ENCODE measurements around the gene SPRR3. TPM values are rescaled to one million over a fixed set of nuclear protein-coding genes. Genes with fewer than 3 reads are reported as not detected.

The SPRR3 gene
- polyA plus RNA-seq, 1 experiment: not detected

DNA sequence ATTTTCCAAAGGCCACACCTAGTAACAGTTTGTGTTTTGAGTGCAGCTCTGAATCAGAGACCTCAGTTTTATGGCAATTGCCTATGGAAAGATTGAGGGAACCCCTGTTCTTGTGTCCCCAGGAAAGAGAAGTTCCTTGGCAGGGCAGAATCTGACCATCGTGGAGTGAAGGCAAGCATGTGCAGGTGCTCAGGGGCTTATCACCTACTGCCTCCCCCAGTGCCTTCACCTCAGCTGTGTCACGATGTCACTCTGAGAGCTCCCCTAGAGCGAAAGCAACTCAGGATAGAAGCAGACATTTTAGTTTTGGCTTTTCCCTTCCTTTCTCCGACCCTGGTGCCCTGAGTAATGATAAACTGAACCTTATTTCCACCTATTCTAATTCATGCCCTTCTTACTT lies 19.5 kb upstream of the SPRR3 start:
- POLR2A ChIA-PET: no interaction called here
- peaks cover 3% of the 10 kb centered on the region; the same call in 1 of the 2 replicates for H3K9me3 ChIP-seq (ENCODE audit: control insufficient read depth, insufficient read depth, low read length)
- no peak overlapping the region for H3K4me3 ChIP-seq (ENCODE audit: low read depth, low read length)
- CTCF ChIA-PET: no interaction called here
- H3K27ac ChIP-seq (ENCODE audit: low read depth, low read length): no peak overlapping the region
- TF ChIP-seq, protein P1, sequence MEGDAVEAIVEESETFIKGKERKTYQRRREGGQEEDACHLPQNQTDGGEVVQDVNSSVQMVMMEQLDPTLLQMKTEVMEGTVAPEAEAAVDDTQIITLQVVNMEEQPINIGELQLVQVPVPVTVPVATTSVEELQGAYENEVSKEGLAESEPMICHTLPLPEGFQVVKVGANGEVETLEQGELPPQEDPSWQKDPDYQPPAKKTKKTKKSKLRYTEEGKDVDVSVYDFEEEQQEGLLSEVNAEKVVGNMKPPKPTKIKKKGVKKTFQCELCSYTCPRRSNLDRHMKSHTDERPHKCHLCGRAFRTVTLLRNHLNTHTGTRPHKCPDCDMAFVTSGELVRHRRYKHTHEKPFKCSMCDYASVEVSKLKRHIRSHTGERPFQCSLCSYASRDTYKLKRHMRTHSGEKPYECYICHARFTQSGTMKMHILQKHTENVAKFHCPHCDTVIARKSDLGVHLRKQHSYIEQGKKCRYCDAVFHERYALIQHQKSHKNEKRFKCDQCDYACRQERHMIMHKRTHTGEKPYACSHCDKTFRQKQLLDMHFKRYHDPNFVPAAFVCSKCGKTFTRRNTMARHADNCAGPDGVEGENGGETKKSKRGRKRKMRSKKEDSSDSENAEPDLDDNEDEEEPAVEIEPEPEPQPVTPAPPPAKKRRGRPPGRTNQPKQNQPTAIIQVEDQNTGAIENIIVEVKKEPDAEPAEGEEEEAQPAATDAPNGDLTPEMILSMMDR (IDR thresholded peaks at IDR 0.05; ENCODE audit: low read depth, low read length): no peak
- no peaks in the 10 kb centered on the region for H3K27me3 ChIP-seq (ENCODE audit: control insufficient read depth, insufficient read depth, low read length)
- DNase-seq (ENCODE audit: low read depth, low spot score): no peak

DNA sequence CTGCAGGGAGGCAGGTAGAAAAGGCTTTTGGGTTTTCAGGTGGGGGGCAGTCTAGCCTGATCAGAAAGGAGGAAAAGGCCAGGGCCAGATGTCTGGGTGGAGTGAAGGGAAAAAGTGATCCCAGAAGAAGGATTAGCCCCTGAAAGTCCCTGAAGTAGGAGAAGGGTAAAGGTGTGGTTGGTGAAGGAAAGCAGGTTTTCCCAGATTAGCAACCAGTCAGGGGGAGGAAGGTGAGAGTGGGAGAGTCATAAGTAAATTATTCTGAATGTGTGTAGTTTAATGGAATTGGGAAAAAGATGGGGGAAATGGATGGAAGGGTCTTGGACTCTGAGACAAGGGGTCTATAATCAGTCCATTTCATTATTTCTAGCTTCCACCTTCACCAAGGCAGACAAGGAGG lies 18.3 kb upstream of the SPRR3 start:
- Histone ChIP-seq H3K4me3 (ENCODE audit: low read depth, low read length) (no peak overlapping the region), H3K9me3 (ENCODE audit: control insufficient read depth, insufficient read depth, low read length) (peaks cover 3% of the 10 kb centered on the region; the same call in 1 of the 2 replicates), H3K27ac (ENCODE audit: low read depth, low read length) (no peak overlapping the region), H3K27me3 (ENCODE audit: control insufficient read depth, insufficient read depth, low read length) (no peaks in the 10 kb centered on the region)
- no peak for DNase-seq (ENCODE audit: low read depth, low spot score)
- ChIA-PET CTCF (no interaction called here), POLR2A (no interaction called here)
- TF ChIP-seq, protein P1 (IDR thresholded peaks at IDR 0.05; ENCODE audit: low read depth, low read length): no peak

DNA sequence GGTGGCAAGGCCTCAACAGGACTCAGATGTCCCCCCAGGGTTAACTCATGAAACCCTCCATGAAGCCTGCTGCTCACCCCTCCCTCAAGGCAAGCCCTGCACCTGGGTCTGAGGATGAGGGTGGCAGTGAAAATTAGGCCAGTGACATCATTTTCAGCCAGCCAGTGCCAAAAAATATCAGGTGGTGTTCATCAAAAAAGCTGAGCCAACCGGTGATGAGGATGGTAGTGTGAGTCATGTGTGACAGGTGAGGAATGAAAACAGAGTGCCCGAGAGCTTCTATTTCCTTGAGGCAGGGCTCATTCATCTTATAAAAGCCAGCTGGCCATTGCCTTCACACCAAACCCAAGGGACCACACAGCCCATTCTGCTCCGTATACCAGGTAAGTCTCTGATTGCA lies 17.8 kb upstream of the SPRR3 start, which contains the start of gene SPRR1A:
Gene SPRR1A (plus strand): TSS at position 339 of the 400 bp plus-strand sequence. CDS start 1,150 bp downstream, outside the sequence.
- ChIA-PET CTCF (no interaction called here), POLR2A (no interaction called here)
- no peak within 1 kb of the TSS for H3K4me3 ChIP-seq (ENCODE audit: low read depth, low read length)
- H3K9me3 ChIP-seq (ENCODE audit: control insufficient read depth, insufficient read depth, low read length): peaks cover 3% of the 10 kb centered on the region; the same call in 1 of the 2 replicates
- H3K27ac ChIP-seq (ENCODE audit: low read depth, low read length): no peak within 1 kb of the TSS
- TF ChIP-seq, protein P1 (IDR thresholded peaks at IDR 0.05; ENCODE audit: low read depth, low read length): no peak
- H3K27me3 ChIP-seq (ENCODE audit: control insufficient read depth, insufficient read depth, low read length): no peaks in the 10 kb centered on the region
- DNase-seq (ENCODE audit: low read depth, low spot score): no peak

GRCh38 chr1:152986578-152986977 lies 15.0 kb upstream of the SPRR3 start:
- no peak overlapping the region for H3K27ac ChIP-seq (ENCODE audit: low read depth, low read length)
- no peaks in the 10 kb centered on the region for H3K27me3 ChIP-seq (ENCODE audit: control insufficient read depth, insufficient read depth, low read length)
- H3K4me3 ChIP-seq (ENCODE audit: low read depth, low read length): no peak overlapping the region
- DNase-seq (ENCODE audit: low read depth, low spot score): no peak
- TF ChIP-seq, protein P1 (IDR thresholded peaks at IDR 0.05; ENCODE audit: low read depth, low read length): no peak
- POLR2A ChIA-PET: no interaction called here
- H3K9me3 ChIP-seq (ENCODE audit: control insufficient read depth, insufficient read depth, low read length): no peaks in the 10 kb centered on the region; the same call in 1 of the 2 replicates
- CTCF ChIA-PET: no interaction called here

DNA sequence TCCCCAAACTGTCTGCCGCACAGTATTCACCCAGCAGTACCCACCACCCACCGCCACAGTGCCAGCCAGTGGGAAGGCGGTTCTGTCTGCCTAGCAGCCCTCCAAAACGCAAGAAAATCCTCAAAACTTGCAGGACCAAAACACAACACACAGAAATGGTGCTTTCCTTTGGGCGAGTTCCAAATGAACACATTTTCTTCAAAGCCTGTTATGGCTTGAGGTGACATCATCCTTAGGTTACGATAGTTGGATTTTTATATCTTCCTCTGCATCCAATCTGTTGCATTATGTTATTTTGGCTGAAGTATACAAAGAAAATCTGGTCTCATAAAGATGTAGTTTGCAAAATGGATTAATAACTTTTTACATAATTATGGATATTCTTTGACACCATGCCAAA lies 8.4 kb upstream of the SPRR3 start:
- Histone ChIP-seq H3K27ac (ENCODE audit: low read depth, low read length) (no peak overlapping the region), H3K4me3 (ENCODE audit: low read depth, low read length) (no peak overlapping the region), H3K9me3 (ENCODE audit: control insufficient read depth, insufficient read depth, low read length) (0 out of 2 replicates have a peak, but pooled peaks cover 7% of the 10 kb centered on the region), H3K27me3 (ENCODE audit: control insufficient read depth, insufficient read depth, low read length) (no peaks in the 10 kb centered on the region)
- TF ChIP-seq, protein P1 (IDR thresholded peaks at IDR 0.05; ENCODE audit: low read depth, low read length): no peak
- POLR2A ChIA-PET: no interaction called here
- DNase-seq (ENCODE audit: low read depth, low spot score): no peak
- CTCF ChIA-PET: no interaction called here

Data from AG04450 (cell line).